ENCODE measurements around the gene OR5M10.
"Not testable (repeated sequence)": the region's sequence is repeated elsewhere in the genome, so short reads cannot be mapped to it uniquely, and the experiment has no call there.

Gene OR5M10

GRCh38 chr11:56577621-56578020, at the start of gene OR5M10:
TSS of gene OR5M10 (minus strand) at chr11:56577721. CDS start at chr11:56577721, 0 bp downstream.
- DNase-seq (ENCODE audit: insufficient read length, low spot score) (no peak), FAIRE-seq (no peak)

GRCh38 chr11:56625946-56626345, 48.4 kb upstream of the OR5M10 start:
- DNase-seq (ENCODE audit: insufficient read length, low spot score) (no peak), FAIRE-seq (no peak)

GRCh38 chr11:56624661-56625110, 47.2 kb upstream of the OR5M10 start:
- FAIRE-seq (no peak), DNase-seq (ENCODE audit: insufficient read length, low spot score) (peak; percentile 12)

GRCh38 chr11:56611174-56611573, 33.7 kb upstream of the OR5M10 start:
- FAIRE-seq (no peak), DNase-seq (ENCODE audit: insufficient read length, low spot score) (no peak)

- not testable (repeated sequence) for FAIRE-seq
These were observed 14.7 kb upstream of the OR5M10 start for GRCh38 chr11:56592088-56592717.

GRCh38 chr11:56558574-56558973, 18.9 kb downstream of the OR5M10 start:
- DNase-seq (ENCODE audit: insufficient read length, low spot score), result no peak
- no peak for FAIRE-seq

More at GRCh38 chr11:56592088-56592717, 14.7 kb upstream of the OR5M10 start:
- DNase-seq (ENCODE audit: insufficient read length, low spot score), result not testable (repeated sequence)

GRCh38 chr11:56554691-56555090, 22.8 kb downstream of the OR5M10 start:
- not testable (repeated sequence) for DNase-seq (ENCODE audit: insufficient read length, low spot score); FAIRE-seq

GRCh38 chr11:56545531-56545930, 32.0 kb downstream of the OR5M10 start:
- no peak for FAIRE-seq
- no peak for DNase-seq (ENCODE audit: insufficient read length, low spot score)

- DNase-seq (ENCODE audit: insufficient read length, low spot score) (no peak), FAIRE-seq (no peak)
These were observed 33.8 kb downstream of the OR5M10 start for GRCh38 chr11:56543739-56544138.

GRCh38 chr11:56543157-56543556, 34.4 kb downstream of the OR5M10 start, which contains the start of gene OR5M11:
TSS of gene OR5M11 (minus strand) at chr11:56543257. CDS start at chr11:56543257, 0 bp downstream.
- FAIRE-seq, result no peak
- DNase-seq (ENCODE audit: insufficient read length, low spot score), result no peak

- DNase-seq (ENCODE audit: insufficient read length, low spot score) (no peak), FAIRE-seq (no peak)
These were observed 44.3 kb downstream of the OR5M10 start for GRCh38 chr11:56533054-56533740.

- FAIRE-seq, result no peak
These were observed 45.7 kb downstream of the OR5M10 start for GRCh38 chr11:56531856-56532255.

More at GRCh38 chr11:56531856-56532255, 45.7 kb downstream of the OR5M10 start:
- DNase-seq (ENCODE audit: insufficient read length, low spot score), result no peak

Measured in HTR-8/SVneo (cell line).